Raji (cell line): ENCODE data around the gene GPR87.

Experiments
- POLR2A ChIP-seq: IDR thresholded peaks from 2 replicates; pipeline ENCODE4 v1.6.1; 2011; ENCODE audit warnings: low read depth, low read length, control low read depth; ENCODE audit not compliant: insufficient read depth

Gene GPR87

GRCh38 chr3:151305060-151305774 is 11.4 kb downstream of the GPR87 start:
- TF ChIP-seq POLR2A, result no peak

DNA sequence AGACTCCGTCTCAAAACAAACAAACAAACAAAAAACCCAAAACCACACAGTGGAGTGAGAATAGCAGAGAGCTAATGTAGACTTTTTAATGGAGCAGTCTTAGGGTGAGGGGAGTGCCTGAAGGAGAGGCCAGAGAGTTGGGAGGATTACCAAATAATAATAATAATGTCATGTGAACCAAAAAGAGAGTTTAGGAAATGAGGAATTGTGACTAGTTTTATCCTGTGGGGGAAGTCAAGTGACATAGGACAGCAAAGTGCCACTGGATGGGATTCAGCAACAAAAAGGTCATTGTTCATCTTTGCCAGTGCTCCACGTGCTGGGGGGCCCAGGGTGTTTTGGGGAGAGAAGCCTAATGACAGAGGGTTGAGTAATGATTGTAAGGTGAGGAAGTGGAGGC is 12.9 kb downstream of the GPR87 start:
- no peak for TF ChIP-seq POLR2A

- TF ChIP-seq POLR2A, result no peak
Measured at GRCh38 chr3:151301787-151302186, 14.8 kb downstream of the GPR87 start.

DNA sequence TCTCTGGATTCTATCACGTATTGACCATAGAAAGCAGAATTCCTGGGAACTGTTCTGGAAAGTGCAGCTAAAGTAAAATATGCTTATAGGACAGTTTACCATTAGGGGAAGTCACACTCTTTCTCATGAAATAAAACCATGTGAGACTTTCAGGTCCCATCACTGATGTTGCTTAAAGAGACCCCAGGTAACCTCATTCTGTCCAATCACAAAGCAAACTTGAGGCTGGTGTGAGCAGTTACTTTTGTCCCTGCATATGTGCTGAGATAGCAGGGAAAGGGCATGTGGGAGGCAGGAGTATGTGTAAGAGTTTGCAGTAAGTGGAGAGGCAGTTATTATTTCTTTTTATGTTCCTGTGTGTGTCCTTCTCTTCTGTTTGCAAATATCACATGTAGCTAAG is 16.1 kb downstream of the GPR87 start:
- TF ChIP-seq POLR2A, result no peak

DNA sequence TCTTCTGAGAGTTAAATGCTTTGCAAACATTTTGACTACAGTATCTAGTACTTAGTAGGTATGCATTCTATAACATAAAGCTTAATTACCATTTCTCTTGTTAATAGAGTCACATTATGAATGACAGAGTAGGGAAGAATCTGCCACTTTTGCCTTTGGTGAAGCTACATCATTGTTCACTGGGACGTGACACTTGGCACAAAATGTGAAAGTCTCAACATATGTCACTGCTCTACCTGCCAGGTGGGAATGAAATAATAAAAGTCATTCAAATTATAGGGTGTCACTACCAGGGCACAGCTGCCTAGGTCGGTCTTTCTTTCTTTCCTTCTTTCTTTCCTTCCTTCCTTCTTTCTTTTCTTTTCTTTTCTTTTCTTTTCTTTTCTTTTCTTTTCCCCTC is 17.6 kb downstream of the GPR87 start:
- no peak for TF ChIP-seq POLR2A

DNA sequence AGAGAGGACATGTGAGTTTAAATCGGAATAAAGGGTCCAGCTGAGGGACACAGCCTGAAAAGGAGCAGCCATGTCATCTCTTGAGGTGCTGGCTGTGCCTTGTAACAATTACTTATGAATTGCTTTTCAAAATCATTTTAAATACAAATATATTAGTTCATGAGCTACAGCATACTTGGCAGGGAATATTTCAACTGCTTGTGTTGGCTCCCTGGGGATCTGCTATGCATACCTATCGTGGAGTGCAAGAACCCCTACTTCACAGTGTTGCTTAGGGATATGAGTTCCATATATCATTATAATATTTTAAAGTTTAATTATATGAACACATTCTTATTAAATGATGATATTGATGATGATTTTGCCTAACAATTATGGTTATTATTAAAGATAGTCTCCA is 19.2 kb downstream of the GPR87 start:
- no peak for TF ChIP-seq POLR2A

- TF ChIP-seq POLR2A, result no peak
Measured at GRCh38 chr3:151296226-151296625, 20.4 kb downstream of the GPR87 start.

DNA sequence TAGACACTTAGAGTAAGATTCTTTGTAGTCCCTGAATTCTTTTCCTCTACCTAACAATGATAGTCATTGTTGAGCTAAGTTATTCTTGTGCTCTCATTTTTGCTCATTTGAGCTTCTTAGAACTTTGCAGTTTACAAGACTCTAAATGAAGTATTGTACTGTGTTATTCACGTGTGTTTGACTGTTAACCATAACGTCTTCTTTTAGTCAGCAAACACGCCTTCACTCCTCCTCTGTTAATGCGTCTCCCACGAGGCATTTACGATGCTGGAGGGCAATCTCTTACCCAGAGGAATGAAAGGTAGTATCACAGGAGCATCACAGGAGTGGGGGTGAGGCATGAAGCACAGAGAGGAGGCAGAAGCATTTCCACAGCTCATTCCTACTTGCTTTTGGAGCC is 23.5 kb downstream of the GPR87 start:
- no peak for TF ChIP-seq POLR2A

GRCh38 chr3:151290673-151291072 is 25.9 kb downstream of the GPR87 start:
- no peak for TF ChIP-seq POLR2A

DNA sequence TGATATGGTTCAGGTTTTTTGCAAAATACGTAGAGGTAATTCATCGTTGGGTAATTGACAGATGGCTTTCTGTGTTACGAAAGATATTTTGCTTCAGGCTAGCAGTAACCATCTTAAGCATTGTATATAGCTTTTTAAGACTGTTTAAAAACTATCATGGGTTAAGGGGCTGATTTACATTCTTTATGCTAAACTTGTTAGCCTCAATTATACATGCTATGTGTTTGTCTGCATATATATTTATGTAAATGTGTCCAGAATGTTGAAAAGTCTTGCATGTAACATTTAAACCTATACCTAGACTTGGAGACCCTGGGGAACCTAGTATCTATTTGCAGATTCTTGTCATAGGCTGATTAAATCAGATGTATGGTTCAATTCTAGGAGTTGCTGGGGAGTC is 27.2 kb downstream of the GPR87 start:
- TF ChIP-seq POLR2A, result no peak

DNA sequence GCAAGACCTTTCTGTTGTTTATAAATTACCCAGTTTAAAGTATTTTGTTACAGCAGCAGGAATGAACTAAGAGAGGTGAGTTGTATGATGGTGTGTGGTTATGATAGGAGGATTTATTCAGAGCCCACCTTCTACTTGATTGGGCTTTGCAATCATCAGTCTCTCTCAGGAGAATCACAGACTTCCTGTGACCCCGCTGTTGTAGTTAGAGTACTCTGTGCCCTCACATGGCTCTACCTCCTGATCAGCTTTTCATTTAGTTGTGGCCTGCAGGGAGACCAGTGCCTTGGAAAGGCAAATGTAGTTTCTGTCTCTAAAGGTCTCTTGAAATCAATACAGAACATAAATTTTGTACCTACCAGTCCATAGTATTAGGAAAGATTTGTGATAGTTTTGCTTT is 30.7 kb downstream of the GPR87 start:
- no peak for TF ChIP-seq POLR2A

DNA sequence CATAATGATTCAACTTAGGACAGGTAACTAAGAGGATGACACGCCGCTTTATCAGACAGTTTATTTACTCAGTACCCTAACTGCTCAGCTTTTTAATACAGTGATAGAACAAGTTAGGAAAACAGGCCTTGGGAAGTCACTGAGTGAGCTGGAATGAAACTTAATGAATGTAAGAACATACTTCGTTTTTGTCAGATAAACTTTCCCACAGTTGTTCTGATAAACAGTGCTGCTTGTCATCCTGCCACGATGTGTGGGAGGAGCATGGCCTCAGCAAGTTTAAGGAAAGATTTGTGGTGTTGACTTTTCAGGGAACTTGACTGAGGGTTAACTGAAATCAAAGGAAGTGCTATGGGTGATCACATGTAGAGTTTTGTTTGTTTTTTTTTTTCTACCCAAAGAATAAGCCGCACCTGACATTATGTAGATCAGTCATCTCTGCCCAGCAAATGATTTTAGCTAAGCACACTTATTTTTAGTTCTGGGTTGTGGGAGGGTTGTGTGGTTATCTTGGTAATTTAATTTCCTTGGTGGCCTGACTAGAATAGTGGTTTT is 32.6 kb downstream of the GPR87 start:
- TF ChIP-seq POLR2A, result no peak

- no peak for TF ChIP-seq POLR2A
Measured at GRCh38 chr3:151283387-151283786, 33.2 kb downstream of the GPR87 start.

- TF ChIP-seq POLR2A, result no peak
Measured at GRCh38 chr3:151282921-151283320, 33.7 kb downstream of the GPR87 start.

DNA sequence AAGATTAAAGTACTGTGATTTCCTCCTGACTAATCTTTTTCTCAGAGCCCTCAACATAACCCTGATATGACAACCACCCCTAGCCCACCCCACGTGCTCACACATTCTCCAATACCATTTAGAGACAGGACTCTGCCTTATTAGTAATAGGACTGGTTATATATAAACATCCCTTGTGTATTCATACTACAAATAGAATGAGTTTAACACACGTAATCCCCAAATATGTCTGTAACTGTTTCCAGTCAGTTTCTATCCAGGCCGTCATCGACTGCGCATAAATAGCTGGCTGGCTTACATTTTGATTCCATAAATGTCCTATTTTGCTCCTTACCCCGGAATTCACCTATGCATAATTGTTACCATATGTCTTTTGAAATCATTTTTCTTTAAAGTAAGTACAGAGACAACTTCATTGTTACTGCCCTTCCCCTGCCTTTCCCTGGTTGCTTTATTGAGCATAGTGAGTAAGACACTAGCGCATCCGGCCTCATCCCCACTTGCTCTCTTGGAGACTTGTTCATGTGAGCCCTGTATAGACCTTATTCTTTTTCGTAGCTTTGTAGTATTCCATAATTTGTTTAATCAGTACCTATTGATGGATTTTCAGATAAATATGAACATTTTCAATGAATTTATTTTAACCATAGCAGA is 34.8 kb downstream of the GPR87 start:
- no peak for TF ChIP-seq POLR2A

GRCh38 chr3:151278230-151278629 is 38.4 kb downstream of the GPR87 start, which contains the start of gene P2RY14:
Gene P2RY14, minus strand, starts transcription at chr3:151278542. Its CDS starts 64,226 bp downstream, at chr3:151214316.
- no peak for TF ChIP-seq POLR2A
